Measurements from ENCODE around the gene NCOA1. TPM values are rescaled to one million over a fixed set of nuclear protein-coding genes. Genes with fewer than 3 reads are reported as not detected.

The NCOA1 gene
- total and polyA plus RNA-seq, 2 donors (not counting 3 experiments of a cell fraction or from before 2014, with no cell fraction given), result 11.4 to 14.1 TPM

- H3K4me1 ChIP-seq (ENCODE audit: control insufficient read depth, extremely low read depth, insufficient read depth, low read length), result no peaks in the 10 kb centered on the region
- H2AFZ ChIP-seq (ENCODE audit: low read depth, low read length), result no peak overlapping the region
- no peak overlapping the region for H3K9ac ChIP-seq (replicated peaks; ENCODE audit: extremely low read depth, insufficient read depth, low read length)
- no peaks in the 10 kb centered on the region for H3K27me3 ChIP-seq (ENCODE audit: control insufficient read depth in 2 of 2, insufficient read depth in 2 of 2, low read length in 2 of 2)
- dilution Hi-C loops (cut with MboI; ENCODE audit: extremely low pct_ligation_motif_present, low sequenced_read_pairs), result no loop called here
- H3K36me3 ChIP-seq (ENCODE audit: control insufficient read depth in 2 of 2, extremely low read depth in 1 of 2, insufficient read depth in 2 of 2, low read length in 2 of 2), result no peaks in the 10 kb centered on the region
- no peaks in the 10 kb centered on the region for H3K79me2 ChIP-seq (ENCODE audit: control insufficient read depth, insufficient read depth, low read length)
- BruUV-seq (replicated peaks), result no TSS peak
- intact Hi-C loops (cut with micrococcal nuclease), result no loop called here
- DNase-seq (ENCODE audit: low read depth, low spot score) (no peak), FAIRE-seq (no peak)
- CTCF ChIA-PET, result no interaction called here
- TF ChIP-seq POLR2AphosphoS5 (IDR thresholded peaks at IDR 0.05; ENCODE audit: insufficient read depth, low read depth, low read length), result no peak
- TF ChIP-seq GATA2 (IDR thresholded peaks at IDR 0.05; ENCODE audit: insufficient read depth, insufficient read length, low read depth, low read length), result no peak
- no peak for TF ChIP-seq POLR2A (IDR thresholded peaks at IDR 0.05; ENCODE audit: low read depth, low read length)
- TF ChIP-seq FOS (IDR thresholded peaks at IDR 0.05; ENCODE audit: borderline replicate concordance, insufficient read depth, low read length), result no peak
- no peak for TF ChIP-seq EZH2 (IDR thresholded peaks at IDR 0.05; ENCODE audit: borderline replicate concordance, low read depth, low read length, severe bottlenecking)
- no peak for TF ChIP-seq CTCF (IDR thresholded peaks at IDR 0.05; ENCODE audit: extremely low read depth in 1 of 2, insufficient read depth in 1 of 2, low read depth in 1 of 2, low read length in 2 of 2)
- no peak for TF ChIP-seq MAX (IDR thresholded peaks at IDR 0.05; ENCODE audit: insufficient read depth, insufficient read length)
- no peak for TF ChIP-seq JUN (IDR thresholded peaks at IDR 0.05; ENCODE audit: borderline replicate concordance, insufficient read depth, insufficient read length, low read depth)
- TF ChIP-seq MYC (IDR thresholded peaks at IDR 0.05; ENCODE audit: low read depth, low read length), result no peak
- H3K4me3 ChIP-seq (replicated peaks in 1 of 3; ENCODE audit: insufficient read depth in 1 of 3, low read depth in 1 of 3, low read length in 3 of 3), result no peak overlapping the region
- H3K27ac ChIP-seq (ENCODE audit: insufficient read depth, low read depth, low read length), result no peak overlapping the region
- H3K9me3 ChIP-seq (replicated peaks; ENCODE audit: control insufficient read depth, insufficient read depth, low read length), result no peaks in the 10 kb centered on the region
- peaks cover 5% of the 10 kb centered on the region for H4K20me1 ChIP-seq (replicated peaks; ENCODE audit: control insufficient read depth, extremely low read depth, insufficient read depth, low read length)
- POLR2A ChIA-PET, result no interaction called here
- no peaks in the 10 kb centered on the region for H3K9me1 ChIP-seq (replicated peaks; ENCODE audit: control insufficient read depth, extremely low read depth, insufficient read depth, low read length)
- H3K4me2 ChIP-seq (ENCODE audit: insufficient read depth, low read length), result no peak overlapping the region
Observed at GRCh38 chr2:24509840-24510239, 18.8 kb downstream of the NCOA1 start.

Measured in endothelial cell of umbilical vein (primary cell).